NB4 (cell line): ENCODE results near the gene SLC39A3.
A peak's percentile ranks its signal among the peaks of the same experiment; 100 is the strongest.

Experiments used
- DNase-seq: peaks from one replicate; pipeline ENCODE4 v3.0.0; 2010; ENCODE audit warnings: low read depth
- H3K4me3 ChIP-seq: one replicate; pipeline ENCODE4 v1.5.1; 2011; ENCODE audit warnings: mild to moderate bottlenecking, low read depth, low read length, moderate library complexity
- CTCF ChIP-seq: IDR thresholded peaks from one replicate; pipeline ENCODE4 v1.5.1; 2012; ENCODE audit warnings: low read depth, low read length
- MAX ChIP-seq: IDR thresholded peaks from 2 replicates; pipeline ENCODE4 v1.6.1; 2011; ENCODE audit warnings: low read depth, low read length
- MYC ChIP-seq: IDR thresholded peaks from 2 replicates; pipeline ENCODE4 v1.6.1; 2011; ENCODE audit warnings: low read depth, low read length
- POLR2A ChIP-seq: IDR thresholded peaks from 2 replicates; pipeline ENCODE4 v1.6.1; 2011; ENCODE audit warnings: mild to moderate bottlenecking; ENCODE audit not compliant: insufficient read length; ENCODE audit errors: extremely low read depth

SLC39A3 gene

GRCh38 chr19:2775556-2776430, 36.0 kb upstream of the SLC39A3 start:
- no peak overlapping the region for H3K4me3 ChIP-seq
- DNase-seq, result peak; percentile 73

GRCh38 chr19:2774953-2775555, 35.2 kb upstream of the SLC39A3 start:
- no peak for DNase-seq
- TF ChIP-seq MYC, result no peak
- no peak for TF ChIP-seq POLR2A
- TF ChIP-seq CTCF, result no peak
- TF ChIP-seq MAX, result no peak
- no peak overlapping the region for H3K4me3 ChIP-seq

More at GRCh38 chr19:2775556-2776430, 36.0 kb upstream of the SLC39A3 start:
- TF ChIP-seq MYC (no peak), POLR2A (no peak), MAX (no peak), CTCF (no peak)

- DNase-seq, result no peak
- no peak for TF ChIP-seq MYC
- no peak for TF ChIP-seq MAX
- TF ChIP-seq POLR2A, result no peak
Observed at GRCh38 chr19:2774083-2774679, 34.4 kb upstream of the SLC39A3 start.

GRCh38 chr19:2771786-2772674, 32.2 kb upstream of the SLC39A3 start:
- TF ChIP-seq MYC, result no peak
- TF ChIP-seq CTCF, result no peak
- no peak for TF ChIP-seq MAX
- no peak for TF ChIP-seq POLR2A
- H3K4me3 ChIP-seq, result no peak overlapping the region
- no peak for DNase-seq

More at GRCh38 chr19:2774083-2774679, 34.4 kb upstream of the SLC39A3 start:
- no peak overlapping the region for H3K4me3 ChIP-seq

GRCh38 chr19:2770055-2771013, 30.5 kb upstream of the SLC39A3 start:
- no peak for DNase-seq

More at GRCh38 chr19:2770055-2771013, 30.5 kb upstream of the SLC39A3 start:
- no peak for TF ChIP-seq MAX
- TF ChIP-seq CTCF, result no peak
- no peak for TF ChIP-seq POLR2A
- TF ChIP-seq MYC, result no peak
- H3K4me3 ChIP-seq, result no peak overlapping the region
